PC-9 (cell line): ENCODE data around the gene UNC13A. TPM values are rescaled to one million over a fixed set of nuclear protein-coding genes. Genes with fewer than 3 reads are reported as not detected.

Experiments used
- BruUV-seq: library from RNA; stranded (reverse); fragments of 400-500 nt; replicated peaks from 2 replicates; lab custom pipeline; 2021; lab: Mats Ljungman, UMichigan
- CTCF ChIA-PET: fragments of 300-600 bp; sonication (Branson Sonifier 250); formaldehyde crosslinking; loops from one replicate; lab custom pipeline; 2022; ENCODE audit warnings: antibody characterized with exemption; lab: Charles Lee
- POLR2A ChIA-PET: fragments of 300-600 bp; sonication (Branson Sonifier 250); formaldehyde crosslinking; loops from one replicate; lab custom pipeline; 2022; ENCODE audit warnings: antibody characterized with exemption; ENCODE audit not compliant: unreplicated experiment; lab: Charles Lee
- DNase-seq, 2 experiments: peaks; one replicate each; pipeline versions ENCODE4 v3.0.0 to v3.0.0-alpha.2; 2015 to 2022; ENCODE audit warnings: mixed read lengths in 1 of 2
- H2AFZ ChIP-seq: fragments of 200-600 bp; sonication (generic); 2 replicates; pipeline ENCODE4 v1.8.1; 2017; ENCODE audit warnings: antibody characterized with exemption
- H3F3A ChIP-seq: fragments of 200-600 bp; sonication (generic); 2 replicates; pipeline ENCODE4 v1.8.1; 2017; ENCODE audit warnings: antibody characterized with exemption, mild to moderate bottlenecking, low read depth; ENCODE audit not compliant: insufficient read depth
- H3K27ac ChIP-seq: fragments of 200-600 bp; sonication (generic); 2 replicates; pipeline ENCODE4 v1.6.1; 2016; ENCODE audit warnings: mixed run types
- H3K27me3 ChIP-seq: fragments of 200-600 bp; sonication (generic); 2 replicates; pipeline ENCODE4 v1.6.1; 2016; ENCODE audit warnings: low read depth, mixed run types; ENCODE audit not compliant: insufficient read depth
- H3K36me3 ChIP-seq: fragments of 200-600 bp; sonication (generic); 2 replicates; pipeline ENCODE4 v1.6.1; 2016; ENCODE audit warnings: low read depth, mixed run types
- H3K4me1 ChIP-seq: fragments of 200-600 bp; sonication (generic); replicated peaks from 2 replicates; pipeline ENCODE4 v1.6.1; 2016; ENCODE audit warnings: mixed run types; ENCODE audit not compliant: insufficient read depth
- H3K4me2 ChIP-seq: fragments of 200-600 bp; sonication (generic); 2 replicates; pipeline ENCODE4 v1.6.1; 2017; ENCODE audit warnings: mixed run types
- H3K4me3 ChIP-seq: fragments of 200-600 bp; sonication (generic); 2 replicates; pipeline ENCODE4 v1.6.1; 2016; ENCODE audit warnings: mixed run types
- H3K79me2 ChIP-seq: fragments of 200-600 bp; sonication (generic); 2 replicates; pipeline ENCODE4 v1.6.1; 2017; ENCODE audit warnings: low read depth, mixed run types
- H3K9me2 ChIP-seq: fragments of 200-600 bp; sonication (generic); 2 replicates; pipeline ENCODE4 v1.8.1; 2017; ENCODE audit warnings: mild to moderate bottlenecking; ENCODE audit not compliant: insufficient read depth
- H3K9me3 ChIP-seq: fragments of 200-600 bp; sonication (generic); 2 replicates; pipeline ENCODE4 v1.8.1; 2016; ENCODE audit warnings: low read depth; ENCODE audit not compliant: insufficient read depth
- H4K20me1 ChIP-seq: fragments of 200-600 bp; sonication (generic); 2 replicates; pipeline ENCODE4 v1.8.1; 2017; ENCODE audit not compliant: insufficient read depth
- CTCF ChIP-seq: fragments of 200-600 bp; sonication (generic); conservative IDR thresholded peaks from 2 replicates; pipeline ENCODE4 v1.6.1; 2017; ENCODE audit warnings: mixed run types, antibody characterized with exemption, mild to moderate bottlenecking, moderate library complexity
- EZH2 ChIP-seq: fragments of 200-600 bp; sonication (generic); IDR thresholded peaks from 2 replicates; pipeline ENCODE4 v1.8.0; 2017; ENCODE audit warnings: antibody characterized with exemption, low read depth
- intact Hi-C: fragments of 100-400 bp; cut with micrococcal nuclease; formaldehyde crosslinking; loops from one replicate; pipeline ENCODE4 v1.10.0; 2022; ENCODE audit not compliant: unreplicated experiment
- total RNA-seq: library from RNA; stranded (reverse); gene quantifications from 2 replicates; pipeline ENCODE4 v1.2.3, GENCODE V29; 2021

UNC13A gene
- total RNA-seq, 1 experiment from 2014 or later, result 0.17 TPM

- POLR2A ChIA-PET, result no interaction called here
- DNase-seq, result no peak
- Histone ChIP-seq H3F3A (peaks cover 17% of the 10 kb centered on the region), H3K9me2 (no peaks in the 10 kb centered on the region), H3K4me2 (no peak overlapping the region), H3K27me3 (no peaks in the 10 kb centered on the region), H3K79me2 (no peaks in the 10 kb centered on the region), H3K36me3 (no peaks in the 10 kb centered on the region), H3K4me1 (no peaks in the 10 kb centered on the region), H4K20me1 (no peaks in the 10 kb centered on the region; the same call in 1 of the 2 replicates), H2AFZ (no peak overlapping the region), H3K4me3 (no peak overlapping the region), H3K9me3 (no peaks in the 10 kb centered on the region), H3K27ac (no peak overlapping the region)
- CTCF ChIA-PET, result no interaction called here
- no peak; the same call in 1 of the 2 replicates for TF ChIP-seq CTCF
- TF ChIP-seq EZH2, result no peak
- no TSS peak for BruUV-seq
- intact Hi-C loops, result no loop called here
Observed at GRCh38 chr19:17580470-17581144, 107.5 kb downstream of the UNC13A start.

DNA sequence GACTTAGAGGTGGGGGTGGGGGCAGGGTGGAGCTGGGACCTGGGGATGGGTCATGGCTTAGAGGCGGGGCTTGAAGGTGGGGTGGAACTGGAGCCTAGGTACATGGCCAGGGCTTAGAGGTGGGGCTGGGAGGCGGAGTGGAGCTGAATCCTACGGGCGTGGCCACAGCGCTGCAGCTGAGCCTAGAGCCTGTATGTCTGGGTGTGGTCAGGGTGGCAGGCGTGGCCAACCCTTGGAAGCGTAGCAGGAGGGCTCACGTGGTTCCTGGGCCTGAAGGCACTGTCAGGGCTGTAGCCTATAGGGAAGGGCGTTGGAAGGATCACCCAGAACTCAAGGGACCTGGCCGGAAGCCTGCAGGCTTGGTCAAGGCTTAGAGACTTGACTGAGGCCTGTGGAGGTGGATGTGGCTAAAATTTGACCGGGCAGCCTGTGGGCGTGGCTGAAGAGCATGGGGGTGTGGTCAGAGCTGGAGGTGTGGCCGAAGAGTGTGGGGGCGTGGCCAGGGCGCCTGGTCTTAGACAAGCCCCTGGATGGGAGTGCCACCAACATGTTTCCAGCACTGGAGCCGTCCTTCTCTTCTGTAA lies 108.4 kb downstream of the UNC13A start:
- POLR2A ChIA-PET, result no interaction called here
- Histone ChIP-seq H3K27me3 (no peaks in the 10 kb centered on the region), H3K36me3 (no peaks in the 10 kb centered on the region), H3F3A (peaks cover 17% of the 10 kb centered on the region; the same call in 1 of the 2 replicates), H3K9me3 (no peaks in the 10 kb centered on the region), H3K4me1 (no peaks in the 10 kb centered on the region), H4K20me1 (no peaks in the 10 kb centered on the region; the same call in 1 of the 2 replicates), H3K4me2 (no peak overlapping the region), H3K79me2 (no peaks in the 10 kb centered on the region), H3K4me3 (no peak overlapping the region), H2AFZ (no peak overlapping the region), H3K9me2 (no peaks in the 10 kb centered on the region), H3K27ac (no peak overlapping the region)
- CTCF ChIA-PET, result interaction anchor here (0.5 kb wide), 1 partner anchor 105 kb away, joined by 4 read pairs; no protein-coding TSS in a partner anchor
- intact Hi-C loops, result no loop called here
- no TSS peak for BruUV-seq
- peak; percentile 59 to 81 for DNase-seq
- no peak for TF ChIP-seq EZH2

DNA sequence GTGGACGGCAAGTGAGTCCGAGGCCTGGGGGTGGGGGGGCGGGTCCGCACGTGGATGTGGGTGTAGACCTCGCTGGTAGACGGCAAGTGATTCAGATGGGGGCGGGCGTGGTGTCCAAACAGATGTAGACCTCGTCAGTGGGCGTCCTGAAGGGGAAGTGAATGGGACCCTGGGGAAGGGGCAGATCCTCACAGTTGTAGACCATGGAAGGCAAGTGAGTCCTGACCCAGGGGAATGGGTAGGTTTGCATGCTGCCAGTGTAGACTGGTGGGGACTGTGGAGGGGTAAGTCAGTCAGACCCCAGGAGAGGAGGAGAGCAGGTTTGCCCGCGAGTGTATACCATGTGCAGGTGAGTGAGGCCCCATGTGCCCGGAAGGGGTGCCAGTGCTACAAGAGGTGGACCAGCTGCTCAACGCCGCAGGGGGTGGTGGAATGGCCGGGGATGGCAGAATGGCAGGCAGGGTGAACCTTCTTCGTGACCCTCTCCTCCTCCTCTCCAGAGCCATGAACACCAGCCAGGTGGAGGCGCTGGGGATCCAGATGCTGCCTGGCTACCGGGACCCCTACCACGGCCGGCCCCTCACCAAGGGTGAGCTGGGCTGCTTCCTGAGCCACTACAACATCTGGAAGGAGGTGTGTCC lies 110.6 kb downstream of the UNC13A start:
- Histone ChIP-seq H3K27me3 (no peaks in the 10 kb centered on the region), H2AFZ (no peak overlapping the region), H3K9me2 (no peaks in the 10 kb centered on the region), H3K79me2 (no peaks in the 10 kb centered on the region), H3K4me2 (no peak overlapping the region), H3F3A (peaks cover 26% of the 10 kb centered on the region), H3K36me3 (no peaks in the 10 kb centered on the region), H3K4me1 (no peaks in the 10 kb centered on the region), H3K9me3 (no peaks in the 10 kb centered on the region), H3K4me3 (no peak overlapping the region), H4K20me1 (no peaks in the 10 kb centered on the region; the same call in 1 of the 2 replicates), H3K27ac (no peak overlapping the region)
- no TSS peak for BruUV-seq
- TF ChIP-seq EZH2, result no peak
- TF ChIP-seq CTCF, result no peak
- POLR2A ChIA-PET, result no interaction called here
- CTCF ChIA-PET, result no interaction called here
- intact Hi-C loops, result no loop called here
- no peak for DNase-seq
